Loucy (cell line): ENCODE results near the gene ITCH.

Experiments used
- EZH2phosphoT487 ChIP-seq: fragments of 200-600 bp; IDR thresholded peaks from 2 replicates; pipeline ENCODE4 v1.6.1; 2018; ENCODE audit warnings: antibody characterized with exemption, mild to moderate bottlenecking, moderate library complexity, borderline replicate concordance
- TF ChIP-seq, protein P1 (sequence below): fragments of 200-600 bp; sonication (generic); conservative IDR thresholded peaks from 2 replicates; pipeline ENCODE4 v1.5.1; 2014; ENCODE audit warnings: mild to moderate bottlenecking, antibody characterized with exemption, low read length

- TF ChIP-seq, protein P1, sequence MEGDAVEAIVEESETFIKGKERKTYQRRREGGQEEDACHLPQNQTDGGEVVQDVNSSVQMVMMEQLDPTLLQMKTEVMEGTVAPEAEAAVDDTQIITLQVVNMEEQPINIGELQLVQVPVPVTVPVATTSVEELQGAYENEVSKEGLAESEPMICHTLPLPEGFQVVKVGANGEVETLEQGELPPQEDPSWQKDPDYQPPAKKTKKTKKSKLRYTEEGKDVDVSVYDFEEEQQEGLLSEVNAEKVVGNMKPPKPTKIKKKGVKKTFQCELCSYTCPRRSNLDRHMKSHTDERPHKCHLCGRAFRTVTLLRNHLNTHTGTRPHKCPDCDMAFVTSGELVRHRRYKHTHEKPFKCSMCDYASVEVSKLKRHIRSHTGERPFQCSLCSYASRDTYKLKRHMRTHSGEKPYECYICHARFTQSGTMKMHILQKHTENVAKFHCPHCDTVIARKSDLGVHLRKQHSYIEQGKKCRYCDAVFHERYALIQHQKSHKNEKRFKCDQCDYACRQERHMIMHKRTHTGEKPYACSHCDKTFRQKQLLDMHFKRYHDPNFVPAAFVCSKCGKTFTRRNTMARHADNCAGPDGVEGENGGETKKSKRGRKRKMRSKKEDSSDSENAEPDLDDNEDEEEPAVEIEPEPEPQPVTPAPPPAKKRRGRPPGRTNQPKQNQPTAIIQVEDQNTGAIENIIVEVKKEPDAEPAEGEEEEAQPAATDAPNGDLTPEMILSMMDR = no peak
- no peak for TF ChIP-seq EZH2phosphoT487
These were observed 49.4 kb downstream of the ITCH start for GRCh38 chr20:34412453-34412852.
